HG02884 (cell line): ENCODE data around the gene HS3ST4.

Source experiments
- ATAC-seq: cut with Tn5 transposase; IDR thresholded peaks from one replicate; pipeline ENCODE4 v1.9.1; 2021; ENCODE audit warnings: mild to moderate bottlenecking, moderate library complexity; ENCODE audit not compliant: unreplicated experiment

HS3ST4 gene

DNA sequence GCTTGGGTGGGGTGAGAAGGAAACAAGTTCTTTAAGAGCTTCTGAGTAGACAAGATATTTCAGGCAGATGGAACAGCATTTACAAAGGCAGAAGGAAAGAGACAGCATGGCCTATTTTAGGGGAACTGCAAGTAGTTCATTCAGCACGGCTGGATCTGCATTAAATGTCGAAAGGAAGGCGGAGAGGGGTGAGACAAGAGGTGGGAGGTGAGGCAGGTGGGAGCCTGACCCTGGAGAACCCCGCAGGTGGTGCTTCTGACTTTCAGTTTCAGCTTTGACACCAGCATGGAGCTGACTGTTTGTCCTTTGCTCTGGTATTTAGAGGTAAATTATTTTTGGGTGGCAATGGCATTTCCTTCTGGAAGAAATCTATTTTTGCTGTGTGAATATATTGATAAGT lies 194.8 kb downstream of the HS3ST4 start:
- no peak for ATAC-seq

GRCh38 chr16:25888868-25889267 lies 197.1 kb downstream of the HS3ST4 start:
- ATAC-seq, result no peak

GRCh38 chr16:25893332-25893731 lies 201.6 kb downstream of the HS3ST4 start:
- no peak for ATAC-seq

DNA sequence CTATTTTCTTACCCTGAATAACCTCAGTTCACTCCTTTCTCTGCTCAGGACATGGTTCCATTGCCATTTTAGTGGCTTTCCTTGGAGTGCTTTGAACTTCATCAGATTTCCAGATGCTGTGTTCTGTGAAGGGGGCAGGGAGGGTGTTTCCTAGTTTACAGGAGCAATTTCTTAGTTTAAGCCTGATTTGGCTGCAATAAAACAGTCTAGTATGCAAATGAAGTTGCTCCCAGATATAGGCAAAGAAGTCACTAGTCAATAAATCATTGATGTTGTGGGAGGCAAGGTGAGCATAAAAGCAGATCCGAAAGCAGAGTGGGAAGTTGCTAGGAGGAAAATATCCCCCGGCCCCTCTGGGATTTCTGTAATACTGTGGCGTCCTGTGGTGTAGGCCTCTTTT lies 202.3 kb downstream of the HS3ST4 start:
- ATAC-seq, result no peak

DNA sequence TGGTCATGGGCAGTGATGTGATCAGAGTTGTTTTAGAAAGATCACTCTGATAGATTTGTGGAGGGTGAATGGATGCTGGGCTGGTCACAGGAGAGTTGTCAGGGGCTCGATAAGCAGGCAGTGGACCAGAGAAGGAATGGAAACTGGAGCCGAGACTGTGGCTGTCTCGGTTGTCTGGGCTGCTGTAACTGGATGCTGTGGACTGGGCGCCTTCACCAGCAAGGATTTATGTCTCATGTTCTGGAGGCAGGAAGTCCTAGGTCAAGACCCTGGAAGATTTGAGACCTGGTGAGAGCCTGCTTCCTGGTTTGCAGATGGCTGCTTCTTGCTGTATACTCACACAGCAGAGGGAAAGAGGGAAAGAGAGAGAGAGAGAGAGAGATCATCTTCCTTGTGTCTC lies 203.6 kb downstream of the HS3ST4 start:
- no peak for ATAC-seq

DNA sequence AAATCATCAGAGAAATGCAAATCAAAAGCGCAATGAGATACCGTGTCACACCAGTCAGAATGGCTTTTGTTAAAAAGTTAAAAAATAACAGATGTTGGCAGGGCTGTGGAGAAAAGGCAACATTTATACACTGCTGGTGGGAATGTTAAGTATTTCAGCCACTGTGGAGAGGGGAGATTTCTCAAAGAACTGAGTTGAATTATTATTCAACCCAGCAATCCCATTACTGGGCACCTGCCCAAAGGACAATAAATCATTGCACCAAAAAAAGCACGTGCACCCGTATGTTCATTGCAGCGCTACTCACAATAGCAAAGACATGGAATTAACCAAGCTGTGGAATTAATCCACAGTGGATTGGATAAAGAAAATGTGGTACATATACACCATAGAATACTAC lies 204.7 kb downstream of the HS3ST4 start:
- ATAC-seq, result no peak

DNA sequence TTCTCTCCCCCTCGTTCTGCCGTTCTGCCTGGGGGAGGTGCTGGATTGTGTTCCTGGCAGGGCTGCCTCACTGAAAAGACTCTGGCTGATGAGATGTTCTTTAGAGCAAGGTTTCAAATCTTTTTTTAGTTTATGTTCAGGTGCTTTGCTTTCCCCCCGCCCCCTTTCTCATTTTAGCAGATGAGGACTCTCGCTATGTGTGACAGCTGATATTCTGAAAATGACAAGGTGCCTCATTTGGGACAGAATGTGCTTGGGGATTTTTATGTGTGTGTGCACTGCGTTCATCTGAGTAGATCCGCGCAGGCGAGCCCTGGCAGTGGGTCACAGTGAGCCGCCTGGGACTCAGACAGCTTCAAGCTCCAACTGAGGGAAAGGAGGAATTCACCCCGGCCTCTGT lies 205.9 kb downstream of the HS3ST4 start:
- no peak for ATAC-seq

- ATAC-seq, result no peak
Measured at GRCh38 chr16:25905810-25906209, 214.1 kb downstream of the HS3ST4 start.

DNA sequence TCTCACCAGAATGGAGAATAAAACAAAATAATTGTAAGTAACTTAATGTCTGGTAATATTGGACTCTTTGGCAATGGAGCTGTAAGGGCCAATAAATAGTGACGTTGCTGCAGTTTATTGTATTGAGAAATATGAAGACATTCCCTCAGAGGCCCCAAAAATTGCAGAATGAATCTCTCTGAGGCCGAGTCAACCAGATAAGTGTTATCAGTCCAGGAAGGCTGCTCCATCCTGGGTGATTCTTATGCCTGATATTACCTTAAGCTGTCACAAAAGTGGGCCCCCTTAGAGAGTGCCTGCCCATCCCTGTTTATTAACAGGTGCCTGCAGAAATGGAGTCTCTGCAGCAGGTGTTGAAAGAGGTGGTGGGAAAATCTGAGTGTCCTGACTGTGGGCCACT lies 219.2 kb downstream of the HS3ST4 start:
- no peak for ATAC-seq

DNA sequence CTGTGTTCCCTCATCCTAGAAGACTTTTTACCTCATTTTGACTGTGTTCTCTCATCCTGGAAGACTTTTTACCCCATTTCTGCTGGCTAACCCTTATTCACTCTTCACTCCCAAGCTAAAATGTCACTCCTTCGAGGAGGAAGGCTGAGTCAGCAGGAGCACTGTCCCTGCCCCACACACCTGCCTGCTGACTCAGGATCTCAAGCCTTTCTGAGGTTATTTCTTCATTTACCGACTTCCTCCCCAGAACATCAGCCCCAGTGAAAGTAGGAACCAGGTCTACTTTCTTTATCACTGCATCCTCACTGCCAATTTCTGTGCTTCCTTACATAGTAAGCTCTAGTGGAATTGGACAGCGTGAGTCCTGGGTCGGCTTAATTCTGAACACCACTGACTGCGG lies 220.6 kb downstream of the HS3ST4 start:
- ATAC-seq, result no peak

- no peak for ATAC-seq
Measured at GRCh38 chr16:25914357-25914962, 222.7 kb downstream of the HS3ST4 start.

GRCh38 chr16:25916037-25916436 lies 224.3 kb downstream of the HS3ST4 start:
- ATAC-seq, result no peak

DNA sequence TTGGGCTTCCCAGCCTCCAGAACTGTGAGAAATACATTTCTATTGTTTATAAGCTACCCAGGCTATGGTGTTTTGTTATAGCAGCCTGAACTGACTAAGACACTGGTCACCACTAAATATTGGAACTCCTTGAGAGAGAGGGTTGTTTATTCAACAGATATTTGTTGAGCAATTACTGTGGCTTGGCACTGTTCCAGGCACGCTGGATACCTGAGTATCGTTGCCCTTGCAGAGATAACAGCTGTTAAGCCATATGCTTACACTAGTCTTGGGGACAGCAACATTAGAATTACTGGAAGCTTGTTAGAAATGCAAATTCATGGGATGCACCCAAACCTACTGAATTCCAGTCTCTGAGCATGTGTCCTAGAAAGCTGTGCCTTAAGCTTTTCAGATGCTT lies 230.7 kb downstream of the HS3ST4 start:
- ATAC-seq, result no peak

DNA sequence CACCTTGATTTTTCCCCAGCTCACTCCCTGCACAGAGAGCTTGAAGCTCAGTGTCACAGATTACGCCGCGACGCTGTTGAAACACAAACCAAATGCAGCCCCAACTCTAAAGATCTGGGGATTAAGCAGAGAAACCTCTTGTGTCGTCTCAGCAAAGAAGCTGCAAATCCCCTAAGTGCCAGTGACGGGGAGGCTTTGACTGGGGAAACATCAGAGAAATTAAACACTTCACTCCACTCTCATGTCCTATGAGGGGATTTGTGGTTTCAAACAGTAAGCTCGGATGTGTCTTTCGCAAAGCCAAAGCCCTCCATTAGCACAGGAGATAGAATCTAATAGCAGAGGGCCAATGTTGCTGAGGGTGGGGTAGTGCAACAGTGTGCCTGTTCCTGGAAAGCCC lies 233.7 kb downstream of the HS3ST4 start:
- ATAC-seq, result no peak

- no peak for ATAC-seq
Measured at GRCh38 chr16:25931473-25932035, 239.8 kb downstream of the HS3ST4 start.

DNA sequence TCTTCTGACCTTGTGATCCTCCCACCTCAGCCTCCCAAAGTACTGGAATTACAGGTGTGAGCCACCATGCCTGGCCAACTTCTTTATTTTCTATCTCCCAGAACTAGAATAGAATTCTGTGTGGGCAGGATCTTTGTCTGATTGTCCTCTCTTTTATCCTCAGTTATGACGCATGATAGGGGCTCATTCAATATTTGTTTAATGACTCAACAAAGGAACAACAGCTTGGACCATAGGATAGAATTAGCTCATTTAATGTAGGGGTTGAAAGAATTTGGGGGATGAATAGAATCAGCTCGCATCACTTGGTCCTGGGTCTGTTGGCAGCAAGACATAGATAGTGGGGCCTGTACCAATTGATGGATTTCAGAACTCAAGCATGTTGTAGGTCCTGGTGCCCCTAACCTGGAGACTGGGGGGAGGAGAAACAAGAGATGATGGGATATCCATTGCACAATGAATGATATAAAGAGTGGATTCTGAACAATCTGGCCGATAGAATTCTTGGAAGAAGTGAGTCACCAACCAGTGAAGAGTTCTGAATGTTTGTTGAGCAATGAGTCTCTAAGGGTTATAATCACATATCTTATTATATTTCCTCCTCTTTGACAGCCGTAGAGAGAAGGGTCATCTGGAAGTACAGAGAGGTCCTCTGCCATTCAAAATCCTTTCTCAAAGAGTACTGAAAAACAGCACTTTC lies 250.2 kb downstream of the HS3ST4 start:
- no peak for ATAC-seq

- ATAC-seq, result no peak
Measured at GRCh38 chr16:25950586-25951281, 259.0 kb downstream of the HS3ST4 start.

DNA sequence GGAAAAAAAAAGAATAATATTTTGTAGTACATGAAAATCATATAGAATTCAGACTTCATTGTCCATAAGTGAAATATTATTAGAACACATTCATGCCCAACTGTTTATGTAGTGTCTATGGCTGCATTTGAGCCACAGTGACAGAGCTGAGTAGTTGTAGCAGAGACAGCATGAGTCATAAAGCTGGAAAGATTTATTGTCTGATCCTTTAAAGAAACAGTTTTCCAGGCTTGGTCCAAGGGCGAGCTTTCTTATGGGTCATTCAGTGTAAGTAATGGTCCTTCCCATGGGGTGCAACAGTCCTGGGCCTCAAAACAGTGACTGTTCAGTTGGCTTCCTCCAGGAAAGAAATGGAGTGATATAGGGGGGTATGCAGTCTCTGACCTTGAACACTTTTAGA lies 260.2 kb downstream of the HS3ST4 start:
- no peak for ATAC-seq

DNA sequence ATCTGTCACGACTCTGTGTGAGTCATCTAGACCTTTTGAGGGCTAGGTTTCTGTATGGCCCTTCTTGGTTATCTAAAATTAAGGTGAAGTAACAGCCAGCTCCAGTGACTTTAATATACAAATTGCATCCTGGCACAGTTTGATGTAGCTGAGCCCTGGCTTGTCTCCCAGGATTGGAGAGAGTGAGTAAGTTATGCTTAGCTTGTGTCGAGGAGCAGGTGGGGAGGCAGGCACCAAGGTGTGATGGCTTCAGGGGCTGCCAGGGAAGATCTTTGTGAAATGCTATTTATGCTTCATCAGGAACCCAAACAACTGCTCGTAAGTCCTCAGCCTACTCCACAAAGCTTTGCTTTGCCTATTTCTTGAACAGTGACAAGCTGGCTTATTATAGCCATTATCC lies 261.2 kb downstream of the HS3ST4 start:
- no peak for ATAC-seq

- ATAC-seq, result no peak
Measured at GRCh38 chr16:25957707-25958106, 265.9 kb downstream of the HS3ST4 start.

DNA sequence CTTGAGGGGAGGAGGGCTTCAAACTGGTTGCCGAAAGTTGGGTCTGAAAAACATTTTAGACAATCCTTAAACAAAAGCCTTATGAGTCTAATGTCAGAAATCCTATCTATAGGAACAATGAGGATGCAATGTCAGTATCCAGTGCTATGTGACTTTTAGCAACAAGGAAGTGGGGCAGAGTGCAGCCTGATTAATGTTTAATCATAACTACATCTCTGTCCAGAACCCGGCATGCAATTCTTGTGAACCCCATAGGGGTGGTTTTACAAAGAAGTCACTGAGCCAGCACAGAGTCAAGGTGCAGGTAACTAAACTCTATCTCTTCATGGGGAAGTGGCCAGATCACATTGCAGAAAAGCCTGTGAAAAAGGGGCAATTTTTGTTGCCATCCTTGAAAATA lies 267.5 kb downstream of the HS3ST4 start:
- no peak for ATAC-seq
